Lung (tissue), 12 donors: ENCODE results near the gene MYO7A. TPM values are rescaled to one million over a fixed set of nuclear protein-coding genes. Genes with fewer than 3 reads are reported as not detected.

Experiments used
- ATAC-seq: fragments of 200-7000 bp; cut with Tn5 transposase; one replicate; pipeline ENCODE4 v1.9.1; 2020; ENCODE audit warnings: moderate number of reproducible peaks; ENCODE audit not compliant: insufficient read depth, low FRiP score
- DNase-seq, 3 donors: peaks; one replicate each; pipeline ENCODE4 v3.0.0-alpha.2; 2013 to 2017
- H3K27ac ChIP-seq, 2 donors: one replicate each; pipeline ENCODE4 v1.5.1; 2013; ENCODE audit warnings: mild to moderate bottlenecking in 2 of 2, moderate library complexity in 2 of 2, control low read depth in 1 of 2, inconsistent platforms in 1 of 2, low read depth in 1 of 2, low read length in 1 of 2
- H3K27me3 ChIP-seq, 3 donors: one replicate each; pipeline ENCODE4 v1.5.1; 2013; ENCODE audit warnings: low read length in 2 of 3; ENCODE audit not compliant: control insufficient read depth in 3 of 3, insufficient read depth in 3 of 3
- H3K36me3 ChIP-seq, 4 donors: one replicate each; pipeline ENCODE4 v1.5.1; 2013; ENCODE audit warnings: low read length in 4 of 4, mild to moderate bottlenecking in 1 of 4, moderate library complexity in 1 of 4; ENCODE audit not compliant: control insufficient read depth in 4 of 4, insufficient read depth in 4 of 4
- H3K4me1 ChIP-seq, 5 donors: one replicate each; pipeline ENCODE4 v1.5.1; 2013; ENCODE audit warnings: low read length in 5 of 5, mild to moderate bottlenecking in 2 of 5, moderate library complexity in 1 of 5; ENCODE audit not compliant: control insufficient read depth in 5 of 5, insufficient read depth in 5 of 5
- H3K4me3 ChIP-seq: one replicate; pipeline ENCODE4 v1.5.1; 2013; ENCODE audit warnings: mild to moderate bottlenecking, control low read depth, moderate library complexity
- H3K9ac ChIP-seq, 2 donors: one replicate each; pipeline ENCODE4 v1.5.1; 2013; ENCODE audit warnings: low read length in 2 of 2, control low read depth in 1 of 2; ENCODE audit not compliant: insufficient read depth in 1 of 2
- H3K9me3 ChIP-seq, 4 donors: one replicate each; pipeline ENCODE4 v1.5.1; 2013; ENCODE audit warnings: low read length in 3 of 4, mild to moderate bottlenecking in 1 of 4, moderate library complexity in 1 of 4; ENCODE audit not compliant: control insufficient read depth in 4 of 4, insufficient read depth in 3 of 4
- WGBS, 2 donors: extraction: QIAGEN DNeasy Blood & Tissue Kit; methylation state at CpG; one replicate each; pipeline ENCODE4 v1.1.7; 2013; 5-methylcytosine and 5-hydroxymethylcytosine counted together
- polyA plus RNA-seq, 2 donors: library from polyadenylated mRNA; stranded (reverse); fragments of 200-250 nt; gene quantifications; one replicate each; pipeline ENCODE4 v1.2.1, GENCODE V29; 2013
- total RNA-seq, 2 donors: library from RNA; depleted of rRNA in 1 of 2; stranded (reverse); fragments of >200 nt in 1 of 2; gene quantifications; one replicate each; pipeline ENCODE4 v1.2.1, GENCODE V29; 2014 to 2021
- TF ChIP-seq, protein P1 (sequence below): IDR thresholded peaks from 2 replicates; pipeline ENCODE4 v1.5.1; 2012; ENCODE audit warnings: mild to moderate bottlenecking; ENCODE audit errors: control extremely low read depth, extremely low read depth
- donor health status: control.
- donor health status: control.
- donor health status: Bipolar disorder and iron deficiency.
- donor health status: healthy.
- donor health status: DM: yes; HTN: yes; CAD: no.

Gene MYO7A
- total and polyA plus RNA-seq, 4 donors, result 1.8 to 10.2 (median 6.3) TPM

DNA sequence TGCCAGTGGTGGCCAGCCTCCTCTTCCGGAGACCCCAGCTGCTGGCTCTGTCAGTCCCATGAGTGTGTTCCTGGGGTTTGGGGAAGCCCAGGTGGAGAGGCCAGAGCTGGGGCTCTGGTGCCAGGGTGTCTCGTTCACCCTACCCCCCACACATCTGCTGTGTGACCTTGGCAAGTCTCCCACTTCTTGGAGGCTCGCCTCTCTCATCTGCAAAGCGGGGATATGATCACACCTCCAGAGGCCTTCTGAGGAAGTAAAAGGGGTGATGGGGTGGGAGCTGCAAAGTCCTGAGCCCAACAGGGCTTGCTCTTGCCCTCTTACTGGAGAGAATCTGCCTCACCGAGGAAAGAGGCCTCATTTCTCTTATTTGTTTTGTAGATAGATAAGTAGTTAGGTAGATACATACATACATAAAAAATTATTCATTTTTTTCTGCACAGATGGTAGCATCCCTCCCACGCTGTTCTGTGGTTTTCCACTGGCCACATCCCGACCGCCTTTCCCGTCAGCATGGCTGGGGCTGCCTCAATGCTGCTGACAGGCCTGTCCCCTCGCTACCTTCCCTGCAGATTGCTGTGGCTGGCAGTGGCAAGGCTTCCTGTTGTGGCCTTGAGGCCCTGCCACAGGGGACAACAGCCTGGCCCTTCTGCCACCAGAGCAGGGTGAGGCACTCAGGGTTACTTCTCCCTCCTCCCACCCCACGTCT, 23.9 kb downstream of the MYO7A start:
- Histone ChIP-seq H3K27ac (no peak overlapping the region), H3K27me3 (no peaks in the 10 kb centered on the region), H3K9ac (no peak overlapping the region), H3K36me3 (no peaks in the 10 kb centered on the region), H3K4me3 (no peak overlapping the region), H3K4me1 (peaks cover 0 to 9% (median 3%) of the 10 kb centered on the region in 5 donors), H3K9me3 (no peaks in the 10 kb centered on the region)
- TF ChIP-seq, protein P1, sequence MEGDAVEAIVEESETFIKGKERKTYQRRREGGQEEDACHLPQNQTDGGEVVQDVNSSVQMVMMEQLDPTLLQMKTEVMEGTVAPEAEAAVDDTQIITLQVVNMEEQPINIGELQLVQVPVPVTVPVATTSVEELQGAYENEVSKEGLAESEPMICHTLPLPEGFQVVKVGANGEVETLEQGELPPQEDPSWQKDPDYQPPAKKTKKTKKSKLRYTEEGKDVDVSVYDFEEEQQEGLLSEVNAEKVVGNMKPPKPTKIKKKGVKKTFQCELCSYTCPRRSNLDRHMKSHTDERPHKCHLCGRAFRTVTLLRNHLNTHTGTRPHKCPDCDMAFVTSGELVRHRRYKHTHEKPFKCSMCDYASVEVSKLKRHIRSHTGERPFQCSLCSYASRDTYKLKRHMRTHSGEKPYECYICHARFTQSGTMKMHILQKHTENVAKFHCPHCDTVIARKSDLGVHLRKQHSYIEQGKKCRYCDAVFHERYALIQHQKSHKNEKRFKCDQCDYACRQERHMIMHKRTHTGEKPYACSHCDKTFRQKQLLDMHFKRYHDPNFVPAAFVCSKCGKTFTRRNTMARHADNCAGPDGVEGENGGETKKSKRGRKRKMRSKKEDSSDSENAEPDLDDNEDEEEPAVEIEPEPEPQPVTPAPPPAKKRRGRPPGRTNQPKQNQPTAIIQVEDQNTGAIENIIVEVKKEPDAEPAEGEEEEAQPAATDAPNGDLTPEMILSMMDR, result no peak
- no peak for ATAC-seq
- no peak for DNase-seq
- 32 to 60% methylated on average over 10 of the region's 11 CpGs for WGBS, 2 donors

DNA sequence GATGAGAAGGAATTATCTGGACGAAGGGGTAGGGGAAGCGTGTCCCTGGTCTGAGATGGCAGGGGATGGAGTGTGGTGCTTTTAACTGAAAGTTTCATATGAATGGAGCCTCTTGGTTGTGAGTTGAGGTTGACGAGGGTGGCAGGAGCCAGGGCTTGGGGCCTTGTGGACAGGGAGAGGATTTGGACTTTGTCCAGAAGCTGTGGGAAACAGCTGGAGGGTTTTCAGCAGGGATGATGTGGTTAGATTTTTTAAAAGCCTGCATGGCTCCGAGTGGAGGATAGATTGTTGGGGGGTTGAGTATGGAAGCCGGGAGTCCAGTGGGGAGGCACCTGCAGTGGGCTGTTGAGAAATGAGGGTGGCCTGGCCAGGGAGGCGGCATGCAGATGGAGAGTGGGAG, 24.8 kb downstream of the MYO7A start:
- Histone ChIP-seq H3K9me3 (no peaks in the 10 kb centered on the region), H3K36me3 (no peaks in the 10 kb centered on the region), H3K27ac (no peak overlapping the region), H3K27me3 (no peaks in the 10 kb centered on the region), H3K4me3 (no peak overlapping the region), H3K9ac (no peak overlapping the region), H3K4me1 (peaks cover 0 to 6% (median 3%) of the 10 kb centered on the region in 5 donors)
- WGBS, 2 donors, result 50 to 72% methylated on average over 6 of the region's 6 CpGs
- DNase-seq, result peak; percentile 48 to 73 (median 58)
- TF ChIP-seq, protein P1, result no peak
- no peak for ATAC-seq

DNA sequence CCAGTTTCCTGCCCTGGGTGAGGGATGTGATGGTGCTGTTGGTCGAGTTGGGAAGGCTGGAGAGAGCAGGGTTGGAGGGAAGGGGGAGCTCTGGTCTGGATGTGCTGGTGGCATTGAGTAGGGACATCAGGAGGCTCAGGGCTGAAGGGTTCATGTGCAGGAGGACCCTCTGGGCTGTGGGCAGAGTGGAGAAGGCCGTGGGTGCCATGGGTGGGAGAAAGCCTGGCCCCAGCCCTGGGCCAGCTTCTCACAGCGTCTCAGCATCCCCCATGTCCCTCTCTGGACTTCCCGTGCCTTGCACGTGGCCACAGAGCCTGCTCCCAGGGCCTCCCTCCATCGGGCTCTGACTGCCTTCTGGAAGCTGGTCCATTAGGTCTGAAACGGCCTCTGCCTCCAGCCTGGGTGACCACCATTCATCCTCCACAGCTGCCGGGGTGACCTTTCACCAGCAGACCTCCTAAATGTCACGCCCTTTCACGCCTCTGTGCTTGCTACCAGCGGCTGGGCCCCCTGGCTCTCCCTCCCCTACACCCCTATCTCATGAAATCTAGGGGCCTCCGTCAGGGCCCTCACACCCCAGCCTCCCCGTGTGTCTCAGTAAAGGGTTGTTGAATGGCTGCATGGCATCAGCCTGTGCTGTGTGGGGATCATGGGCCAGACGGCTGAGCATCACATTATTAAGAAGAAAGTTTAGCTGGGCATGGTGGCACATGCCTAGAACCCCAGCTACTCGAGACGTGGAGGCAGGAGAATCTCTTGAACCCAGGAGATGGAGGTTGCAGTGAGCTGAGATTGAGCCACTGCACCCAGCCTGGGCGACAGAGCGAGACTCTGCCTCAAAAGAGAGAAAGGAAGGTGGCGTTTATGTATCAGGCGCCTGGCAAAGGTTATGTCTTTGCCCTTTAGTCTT, 25.5 kb downstream of the MYO7A start:
- H3K4me1 ChIP-seq, result peaks cover 0 to 4% (median 3%) of the 10 kb centered on the region in 5 donors
- no peak for DNase-seq
- no peak for ATAC-seq
- H3K27ac ChIP-seq, result no peak overlapping the region
- H3K4me3 ChIP-seq, result no peak overlapping the region
- H3K27me3 ChIP-seq, result no peaks in the 10 kb centered on the region
- no peaks in the 10 kb centered on the region for H3K9me3 ChIP-seq
- TF ChIP-seq, protein P1, result no peak
- no peaks in the 10 kb centered on the region for H3K36me3 ChIP-seq
- no peak overlapping the region for H3K9ac ChIP-seq
- 86 to 91% methylated on average over 20 of the region's 20 CpGs for WGBS, 2 donors
